IMR-90 (cell line): ENCODE data around the gene SOCS2. TPM values are rescaled to one million over a fixed set of nuclear protein-coding genes. Genes with fewer than 3 reads are reported as not detected.

ENCODE experiments used
- ATAC-seq: fragments of 200-7000 bp; cut with Tn5 transposase; 2 replicates; pipeline ENCODE4 v1.9.1; 2020; ENCODE audit warnings: low read depth, mild to moderate bottlenecking, moderate library complexity
- BruUV-seq: library from RNA; stranded (reverse); fragments of 400-500 nt; replicated peaks from 2 replicates; lab custom pipeline; 2021; lab: Mats Ljungman, UMichigan
- CTCF ChIA-PET: fragments of 300-600 bp; formaldehyde crosslinking; extraction: SDS; loops from one replicate; lab custom pipeline; 2021; ENCODE audit warnings: antibody characterized with exemption; lab: Yijun Ruan, JAX
- POLR2A ChIA-PET: fragments of 300-600 bp; sonication (Branson Sonifier 250); formaldehyde crosslinking; loops from one replicate; lab custom pipeline; 2022; ENCODE audit warnings: antibody characterized with exemption; ENCODE audit not compliant: unreplicated experiment; lab: Charles Lee
- DNase-seq: peaks from one replicate; pipeline ENCODE4 v3.0.0; 2013
- H2AFZ ChIP-seq: replicated peaks from 2 replicates; pipeline ENCODE3; 2013; ENCODE audit warnings: low read length, mild to moderate bottlenecking; ENCODE audit not compliant: poor library complexity
- H2AK5ac ChIP-seq: 2 replicates; pipeline ENCODE4 v1.6.1; 2013; ENCODE audit warnings: low read depth, low read length, inconsistent platforms
- H2AK9ac ChIP-seq: replicated peaks from 2 replicates; pipeline ENCODE3; 2013; ENCODE audit warnings: mild to moderate bottlenecking, low read depth, low read length, moderate library complexity; ENCODE audit not compliant: poor library complexity
- H2BK120ac ChIP-seq: 2 replicates; pipeline ENCODE4 v1.6.1; 2013; ENCODE audit warnings: low read depth, low read length, inconsistent platforms
- H2BK15ac ChIP-seq: 3 replicates; pipeline ENCODE4 v1.6.1; 2013; ENCODE audit warnings: low read depth, low read length, inconsistent platforms
- H2BK20ac ChIP-seq: 2 replicates; pipeline ENCODE4 v1.6.1; 2013; ENCODE audit warnings: low read depth, mild to moderate bottlenecking, inconsistent platforms, low read length, moderate library complexity
- H2BK5ac ChIP-seq: 2 replicates; pipeline ENCODE4 v1.6.1; 2013; ENCODE audit warnings: mild to moderate bottlenecking, low read depth, low read length, inconsistent platforms; ENCODE audit not compliant: poor library complexity, severe bottlenecking
- H3K14ac ChIP-seq: replicated peaks from 2 replicates; pipeline ENCODE4 v1.6.1; 2013; ENCODE audit warnings: low read depth, low read length, inconsistent platforms
- H3K18ac ChIP-seq: 2 replicates; pipeline ENCODE4 v1.6.1; 2013; ENCODE audit warnings: low read depth, low read length, control low read depth
- H3K23ac ChIP-seq: 2 replicates; pipeline ENCODE4 v1.6.1; 2013; ENCODE audit warnings: low read depth, low read length, inconsistent platforms
- H3K27ac ChIP-seq: 2 replicates; pipeline ENCODE4 v1.5.1; 2013; ENCODE audit warnings: mild to moderate bottlenecking, control low read depth, low read length; ENCODE audit not compliant: insufficient read depth
- H3K27me3 ChIP-seq: 2 replicates; pipeline ENCODE4 v1.6.1; 2013; ENCODE audit warnings: low read length; ENCODE audit not compliant: control insufficient read depth, insufficient read depth
- H3K36me3 ChIP-seq: 2 replicates; pipeline ENCODE4 v1.6.1; 2013; ENCODE audit warnings: low read length, mixed read lengths; ENCODE audit not compliant: control insufficient read depth, insufficient read depth
- H3K4ac ChIP-seq: 2 replicates; pipeline ENCODE4 v1.6.1; 2013; ENCODE audit warnings: low read depth, low read length, inconsistent platforms
- H3K4me1 ChIP-seq: 2 replicates; pipeline ENCODE4 v1.6.1; 2013; ENCODE audit warnings: low read length, mixed read lengths; ENCODE audit not compliant: control insufficient read depth, insufficient read depth
- H3K4me2 ChIP-seq: 2 replicates; pipeline ENCODE4 v1.6.1; 2013; ENCODE audit warnings: low read depth, mild to moderate bottlenecking, control low read depth, low read length, moderate library complexity
- H3K4me3 ChIP-seq: 2 replicates; pipeline ENCODE4 v1.5.1; 2013; ENCODE audit warnings: low read depth, mild to moderate bottlenecking, control low read depth, low read length, moderate library complexity; ENCODE audit not compliant: insufficient read depth
- H3K56ac ChIP-seq: 2 replicates; pipeline ENCODE4 v1.6.1; 2013; ENCODE audit warnings: low read length, inconsistent platforms; ENCODE audit not compliant: insufficient read depth; ENCODE audit errors: extremely low read depth
- H3K79me1 ChIP-seq, 2 experiments: 2 replicates each; pipeline ENCODE4 v1.6.1; 2013; ENCODE audit warnings: low read length in 2 of 2, inconsistent platforms in 1 of 2, low read depth in 1 of 2
- H3K9ac ChIP-seq: 2 replicates; pipeline ENCODE4 v1.6.1; 2013; ENCODE audit warnings: low read depth, low read length, control low read depth
- H3K9me1 ChIP-seq: 2 replicates; pipeline ENCODE4 v1.6.1; 2013; ENCODE audit warnings: low read length, inconsistent platforms; ENCODE audit not compliant: insufficient read depth
- H3K9me3 ChIP-seq: 2 replicates; pipeline ENCODE4 v1.6.1; 2013; ENCODE audit warnings: low read length; ENCODE audit not compliant: control insufficient read depth, insufficient read depth
- H4K20me1 ChIP-seq: 2 replicates; pipeline ENCODE4 v1.6.1; 2013; ENCODE audit warnings: low read length, inconsistent platforms; ENCODE audit not compliant: insufficient read depth
- H4K5ac ChIP-seq: 2 replicates; pipeline ENCODE4 v1.6.1; 2013; ENCODE audit warnings: mild to moderate bottlenecking, low read depth, low read length, control low read depth
- H4K8ac ChIP-seq, 2 experiments: 2 replicates each; pipeline ENCODE4 v1.6.1; 2013; ENCODE audit warnings: low read depth in 2 of 2, low read length in 2 of 2, control low read depth in 1 of 2, inconsistent platforms in 1 of 2
- H4K91ac ChIP-seq: 2 replicates; pipeline ENCODE4 v1.6.1; 2013; ENCODE audit warnings: low read depth, low read length, inconsistent platforms; ENCODE audit not compliant: insufficient read depth
- BHLHE40 ChIP-seq: fragments of 150-350 bp; IDR thresholded peaks from 2 replicates; pipeline ENCODE4 v1.6.1; 2016; ENCODE audit warnings: mild to moderate bottlenecking, low read depth, low read length
- CEBPB ChIP-seq: IDR thresholded peaks from 2 replicates; pipeline ENCODE4 v1.6.1; 2012; ENCODE audit warnings: low read depth, low read length, improper control_type of control experiment
- CHD1 ChIP-seq: IDR thresholded peaks from 2 replicates; pipeline ENCODE4 v1.6.1; 2012; ENCODE audit warnings: low read depth, low read length, improper control_type of control experiment
- FOS ChIP-seq: fragments of 150-350 bp; IDR thresholded peaks from 2 replicates; pipeline ENCODE4 v1.6.1; 2016; ENCODE audit warnings: low read depth, low read length
- MAFK ChIP-seq: IDR thresholded peaks from 2 replicates; pipeline ENCODE4 v1.6.1; 2012; ENCODE audit warnings: low read depth, low read length, improper control_type of control experiment
- MAZ ChIP-seq: IDR thresholded peaks from 2 replicates; pipeline ENCODE4 v1.6.1; 2012; ENCODE audit warnings: low read depth, mild to moderate bottlenecking, low read length, improper control_type of control experiment, moderate library complexity, borderline replicate concordance
- MXI1 ChIP-seq: IDR thresholded peaks from 2 replicates; pipeline ENCODE4 v1.6.1; 2012; ENCODE audit warnings: low read depth, mild to moderate bottlenecking, low read length, moderate library complexity, borderline replicate concordance
- NFE2L2 ChIP-seq: fragments of 150-350 bp; IDR thresholded peaks from 2 replicates; pipeline ENCODE4 v1.6.1; 2016; ENCODE audit warnings: low read depth, mild to moderate bottlenecking, low read length
- POLR2A ChIP-seq: IDR thresholded peaks from 2 replicates; pipeline ENCODE4 v1.6.1; 2012; ENCODE audit warnings: mild to moderate bottlenecking, low read depth, low read length
- RAD21 ChIP-seq: IDR thresholded peaks from 2 replicates; pipeline ENCODE4 v1.6.1; 2012; ENCODE audit warnings: low read length, improper control_type of control experiment
- RCOR1 ChIP-seq: IDR thresholded peaks from 2 replicates; pipeline ENCODE4 v1.6.1; 2012; ENCODE audit warnings: mild to moderate bottlenecking, low read length, improper control_type of control experiment; ENCODE audit not compliant: insufficient replicate concordance
- RFX5 ChIP-seq: IDR thresholded peaks from 2 replicates; pipeline ENCODE4 v1.8.0; 2012; ENCODE audit warnings: low read depth, mild to moderate bottlenecking, low read length, moderate library complexity
- SMC3 ChIP-seq: fragments of 150-350 bp; IDR thresholded peaks from 2 replicates; pipeline ENCODE4 v1.6.1; 2016; ENCODE audit warnings: low read depth, mild to moderate bottlenecking, antibody characterized with exemption, low read length, moderate library complexity
- WGBS, 2 experiments: methylation state at CpG; one replicate each; pipeline versions ENCODE4 v1.1.5 to v1.1.7; 2013; ENCODE audit warnings: missing lambda C conversion rate in 2 of 2; ENCODE audit not compliant: insufficient read length in 1 of 2; ENCODE audit errors: extremely low coverage in 2 of 2; 5-methylcytosine and 5-hydroxymethylcytosine counted together
- dilution Hi-C: fragments of 300-500 bp; cut with HindIII; formaldehyde crosslinking; loops from one replicate; pipeline ENCODE4 v1.14.3; 2018; ENCODE audit warnings: low sequenced_read_pairs; ENCODE audit not compliant: unreplicated experiment
- in situ Hi-C: fragments of 300-500 bp; cut with MboI; formaldehyde crosslinking; loops from 3 replicates; pipeline ENCODE4 v1.14.3; 2019; ENCODE audit warnings: low sequenced_read_pairs, inconsistent platforms, mixed read lengths
- intact Hi-C: fragments of 100-400 bp; cut with micrococcal nuclease; formaldehyde crosslinking; loops from 2 replicates; pipeline ENCODE4 v1.10.0; 2022
- polyA plus RNA-seq, 3 experiments: library from polyadenylated mRNA; depleted of rRNA; stranded (reverse); fragments of >200 nt; gene quantifications; 2 replicates each; pipeline ENCODE4 v1.2.3, GENCODE V29; 2012; ENCODE audit warnings: low replicate concordance in 1 of 3
- total RNA-seq: library from RNA; depleted of rRNA; stranded (reverse); fragments of >200 nt; gene quantifications from 2 replicates; pipeline ENCODE4 v1.2.3, GENCODE V29; 2012
- TF ChIP-seq, protein P1 (sequence below): fragments of 150-350 bp; IDR thresholded peaks from 2 replicates; pipeline ENCODE4 v1.6.1; 2017; ENCODE audit warnings: mild to moderate bottlenecking, antibody characterized with exemption, low read length, low read depth
- TF ChIP-seq, protein P2 (sequence below): conservative IDR thresholded peaks from 2 replicates; pipeline ENCODE4 v1.5.1; 2012; ENCODE audit warnings: mild to moderate bottlenecking, low read depth, low read length, improper control_type of control experiment

SOCS2 gene
- total and polyA plus RNA-seq, 2 of the 4 experiments (the other 2 are of a cell fraction) = 12.0 to 12.4 TPM

DNA sequence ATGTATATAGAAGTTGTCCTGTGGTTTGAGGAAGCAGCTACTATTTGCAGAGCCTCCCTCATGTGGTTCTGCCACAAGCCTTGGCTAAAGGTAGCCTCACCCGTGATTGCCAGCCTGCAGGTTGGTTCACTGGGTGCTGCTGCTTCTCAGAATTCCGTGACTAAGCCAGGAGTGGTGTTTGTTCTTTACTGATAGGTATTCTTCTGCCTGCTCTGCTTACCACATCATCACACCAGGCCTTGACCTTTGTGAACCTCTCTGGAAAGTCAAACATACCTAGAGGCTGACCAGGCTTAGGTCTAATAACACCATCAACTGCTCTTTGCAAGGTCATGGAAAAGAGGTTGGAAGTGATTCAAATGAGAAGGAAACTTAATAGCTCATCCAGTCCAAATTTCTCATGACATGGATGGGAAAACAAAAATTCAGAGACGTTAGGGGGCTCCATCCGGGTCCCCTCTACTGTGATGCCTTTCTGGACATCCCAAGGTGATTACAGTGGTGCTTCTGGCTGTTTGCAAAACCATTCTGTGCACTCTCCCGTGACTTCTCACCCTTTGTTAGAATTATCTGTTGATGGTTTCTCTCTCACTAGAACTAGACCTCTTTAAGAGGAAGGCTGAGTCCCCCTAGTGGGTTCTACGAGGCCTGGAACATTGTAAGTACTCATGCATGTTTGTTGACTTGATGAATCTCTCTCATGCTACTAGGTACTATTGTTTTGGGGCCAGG is 8.5 kb upstream of the SOCS2 start:
- no peaks in the 10 kb centered on the region for H3K9me3 ChIP-seq
- no peak overlapping the region for H3K14ac ChIP-seq
- no peak overlapping the region for H2BK20ac ChIP-seq
- no peak overlapping the region for H3K4me2 ChIP-seq
- H3K27me3 ChIP-seq = no peaks in the 10 kb centered on the region
- no peak overlapping the region for H3K4me3 ChIP-seq
- DNase-seq (peak; percentile 53), ATAC-seq (peak; percentile 49; the same call in 1 of the 2 replicates)
- no peak overlapping the region for H2AK5ac ChIP-seq
- H4K91ac ChIP-seq = no peak overlapping the region
- H2BK5ac ChIP-seq = no peak overlapping the region
- no peak overlapping the region for H2BK15ac ChIP-seq
- no peak overlapping the region for H2AK9ac ChIP-seq
- peaks cover 7% of the 10 kb centered on the region for H3K36me3 ChIP-seq
- no peak overlapping the region for H2AFZ ChIP-seq
- no peak overlapping the region for H2BK120ac ChIP-seq
- intact Hi-C loops = no loop called here
- H4K8ac ChIP-seq = no peak overlapping the region; a peak in 1 of 4 replicates
- H3K23ac ChIP-seq = no peak overlapping the region; the same call in 1 of the 2 replicates
- no peak overlapping the region for H4K5ac ChIP-seq
- H3K4me1 ChIP-seq = no peaks in the 10 kb centered on the region; the same call in 1 of the 2 replicates
- ChIA-PET CTCF (interaction anchor here (0.6 to 1.6 kb wide), 3 partner anchors 36 to 538 kb away, joined by 4 to 9 read pairs (median 6); no protein-coding TSS in a partner anchor), POLR2A (no interaction called here)
- H3K79me1 ChIP-seq = peaks cover 19 to 56% of the 10 kb centered on the region in 2 experiments; a peak in 3 of 4 replicates
- H3K9ac ChIP-seq = no peak overlapping the region
- H3K18ac ChIP-seq = no peak overlapping the region
- H3K27ac ChIP-seq = no peak overlapping the region
- H4K20me1 ChIP-seq = no peaks in the 10 kb centered on the region
- H3K4ac ChIP-seq = no peak overlapping the region
- 0 out of 2 replicates have a peak, but pooled peaks cover 7% of the 10 kb centered on the region for H3K9me1 ChIP-seq
- in situ Hi-C loops = no loop called here
- no peak overlapping the region for H3K56ac ChIP-seq
- BruUV-seq = no TSS peak
- dilution Hi-C loops = no loop called here
- no CpG with 5 or more reads among the region's 6 CpGs for WGBS, 2 experiments
- peak; percentile 28; the same call in 1 of the 2 replicates for TF ChIP-seq RAD21
- no peak for TF ChIP-seq MAZ
- TF ChIP-seq POLR2A = no peak
- TF ChIP-seq, protein P1, sequence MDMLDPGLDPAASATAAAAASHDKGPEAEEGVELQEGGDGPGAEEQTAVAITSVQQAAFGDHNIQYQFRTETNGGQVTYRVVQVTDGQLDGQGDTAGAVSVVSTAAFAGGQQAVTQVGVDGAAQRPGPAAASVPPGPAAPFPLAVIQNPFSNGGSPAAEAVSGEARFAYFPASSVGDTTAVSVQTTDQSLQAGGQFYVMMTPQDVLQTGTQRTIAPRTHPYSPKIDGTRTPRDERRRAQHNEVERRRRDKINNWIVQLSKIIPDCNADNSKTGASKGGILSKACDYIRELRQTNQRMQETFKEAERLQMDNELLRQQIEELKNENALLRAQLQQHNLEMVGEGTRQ = no peak
- TF ChIP-seq BHLHE40 = no peak
- no peak for TF ChIP-seq RCOR1
- no peak for TF ChIP-seq CEBPB
- TF ChIP-seq MAFK = no peak
- no peak for TF ChIP-seq RFX5
- no peak for TF ChIP-seq MXI1
- TF ChIP-seq CHD1 = no peak
- no peak for TF ChIP-seq NFE2L2
- TF ChIP-seq, protein P2, sequence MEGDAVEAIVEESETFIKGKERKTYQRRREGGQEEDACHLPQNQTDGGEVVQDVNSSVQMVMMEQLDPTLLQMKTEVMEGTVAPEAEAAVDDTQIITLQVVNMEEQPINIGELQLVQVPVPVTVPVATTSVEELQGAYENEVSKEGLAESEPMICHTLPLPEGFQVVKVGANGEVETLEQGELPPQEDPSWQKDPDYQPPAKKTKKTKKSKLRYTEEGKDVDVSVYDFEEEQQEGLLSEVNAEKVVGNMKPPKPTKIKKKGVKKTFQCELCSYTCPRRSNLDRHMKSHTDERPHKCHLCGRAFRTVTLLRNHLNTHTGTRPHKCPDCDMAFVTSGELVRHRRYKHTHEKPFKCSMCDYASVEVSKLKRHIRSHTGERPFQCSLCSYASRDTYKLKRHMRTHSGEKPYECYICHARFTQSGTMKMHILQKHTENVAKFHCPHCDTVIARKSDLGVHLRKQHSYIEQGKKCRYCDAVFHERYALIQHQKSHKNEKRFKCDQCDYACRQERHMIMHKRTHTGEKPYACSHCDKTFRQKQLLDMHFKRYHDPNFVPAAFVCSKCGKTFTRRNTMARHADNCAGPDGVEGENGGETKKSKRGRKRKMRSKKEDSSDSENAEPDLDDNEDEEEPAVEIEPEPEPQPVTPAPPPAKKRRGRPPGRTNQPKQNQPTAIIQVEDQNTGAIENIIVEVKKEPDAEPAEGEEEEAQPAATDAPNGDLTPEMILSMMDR = peak; percentile 41; the same call in 1 of the 2 replicates
- TF ChIP-seq FOS = no peak
- TF ChIP-seq SMC3 = peak; percentile 32; the same call in 1 of the 2 replicates
